K562 (cell line): ENCODE measurements around the gene RFNG. TPM values are rescaled to one million over a fixed set of nuclear protein-coding genes. Genes with fewer than 3 reads are reported as not detected.

Experiments
- C11orf30 ChIP-seq: fragments of 450-650 bp; IDR thresholded peaks from 2 replicates; pipeline ENCODE4 v1.6.1; 2016; ENCODE audit warnings: low read depth, mild to moderate bottlenecking
- CBFB ChIP-seq: sonication (generic); formaldehyde crosslinking; IDR thresholded peaks from 2 replicates; pipeline ENCODE4 v1.4.0; 2020; ENCODE audit warnings: mild to moderate bottlenecking, missing genetic modification reagents
- FOXK1 ChIP-seq: sonication (generic); formaldehyde crosslinking; IDR thresholded peaks from 2 replicates; pipeline ENCODE4 v1.8.0; 2022; ENCODE audit warnings: missing genetic modification reagents, mild to moderate bottlenecking, borderline replicate concordance
- KLF10 ChIP-seq: fragments of 250-450 bp; sonication (Bioruptor Pico); IDR thresholded peaks from 2 replicates; pipeline ENCODE4 v1.6.1; 2021; ENCODE audit warnings: matching md5 sums
- KLF16 ChIP-seq: IDR thresholded peaks from 2 replicates; pipeline ENCODE4 v1.6.1; 2016; ENCODE audit warnings: antibody characterized with exemption
- POLR2AphosphoS5 ChIP-seq: IDR thresholded peaks from 2 replicates; pipeline ENCODE4 v1.6.1; 2011; ENCODE audit warnings: mild to moderate bottlenecking, low read depth, low read length, moderate library complexity; ENCODE audit not compliant: control insufficient read depth, insufficient read depth
- PPARD ChIP-seq: fragments of 250-450 bp; sonication (Bioruptor Pico); IDR thresholded peaks from 2 replicates; pipeline ENCODE4 v1.8.0; 2022; ENCODE audit warnings: inconsistent platforms, mild to moderate bottlenecking, moderate library complexity
- PRDM10 ChIP-seq: fragments of 450-650 bp; IDR thresholded peaks from 2 replicates; pipeline ENCODE4 v1.6.1; 2018; ENCODE audit not compliant: partially characterized antibody
- PYGO2 ChIP-seq: fragments of 450-650 bp; IDR thresholded peaks from 2 replicates; pipeline ENCODE4 v1.6.1; 2016; ENCODE audit warnings: mild to moderate bottlenecking, missing genetic modification characterization, moderate library complexity, missing compliant biosample characterization
- SMAD3 ChIP-seq: fragments of 450-650 bp; formaldehyde crosslinking; conservative IDR thresholded peaks from 2 replicates; pipeline ENCODE4 v1.4.0; 2020; ENCODE audit warnings: mild to moderate bottlenecking
- ZNF146 ChIP-seq: IDR thresholded peaks from one replicate; pipeline ENCODE4 v1.6.1; 2018; ENCODE audit warnings: missing compliant biosample characterization; ENCODE audit not compliant: unreplicated experiment
- ZNF253 ChIP-seq: fragments of 250-450 bp; sonication (Bioruptor Pico); conservative IDR thresholded peaks from 2 replicates; pipeline ENCODE4 v1.6.1; 2021; ENCODE audit warnings: mild to moderate bottlenecking
- ZNF431 ChIP-seq: sonication (generic); formaldehyde crosslinking; IDR thresholded peaks from 2 replicates; pipeline ENCODE4 v1.8.0; 2022; ENCODE audit warnings: mild to moderate bottlenecking, missing genetic modification reagents
- polyA plus RNA-seq, 8 experiments: library from polyadenylated mRNA; depleted of rRNA in 4 of 8; stranded (reverse) in 5 of 8; unstranded in 3 of 8; fragments of >200 nt; fragmentation: Nextera tagmentation in 2 of 8; fragmentation: Illumina TruSeq in 1 of 8; extraction: Ambion mirVana in 2 of 8; extraction: Trizol in 1 of 8; gene quantifications; 2 replicates each; pipeline versions ENCODE4 v1.2.1 to v1.2.3, GENCODE V29; 2011 to 2014; ENCODE audit warnings: inconsistent platforms in 1 of 8, missing spikeins in 1 of 8
- total RNA-seq, 7 experiments: library from RNA; depleted of rRNA in 6 of 7; stranded (reverse); fragments of >200 nt in 6 of 7; fragmentation: Illumina TruSeq in 2 of 7; extraction: Trizol in 2 of 7; gene quantifications; 2 replicates each; pipeline versions ENCODE4 v1.2.1 to v1.2.3, GENCODE V29; 2011 to 2021; ENCODE audit warnings: low replicate concordance in 1 of 7
- TF ChIP-seq, protein P1 (sequence below): fragments of 250-450 bp; sonication (Bioruptor Pico); IDR thresholded peaks from 2 replicates; pipeline ENCODE4 v1.4.0; 2020
- TF ChIP-seq, protein P2 (sequence below), 2 experiments: fragments of 150-350 bp in 1 of 2; IDR thresholded peaks; 2 replicates each; pipeline ENCODE4 v1.6.1; 2012 to 2016; ENCODE audit warnings: low read depth in 2 of 2, low read length in 2 of 2, mild to moderate bottlenecking in 1 of 2, moderate library complexity in 1 of 2

RFNG gene
- total and polyA plus RNA-seq, 9 of the 15 experiments (the other 6 are each of a cell fraction or from before 2014, with no cell fraction given) = 0.32 to 32.8 (median 9.5) TPM

DNA sequence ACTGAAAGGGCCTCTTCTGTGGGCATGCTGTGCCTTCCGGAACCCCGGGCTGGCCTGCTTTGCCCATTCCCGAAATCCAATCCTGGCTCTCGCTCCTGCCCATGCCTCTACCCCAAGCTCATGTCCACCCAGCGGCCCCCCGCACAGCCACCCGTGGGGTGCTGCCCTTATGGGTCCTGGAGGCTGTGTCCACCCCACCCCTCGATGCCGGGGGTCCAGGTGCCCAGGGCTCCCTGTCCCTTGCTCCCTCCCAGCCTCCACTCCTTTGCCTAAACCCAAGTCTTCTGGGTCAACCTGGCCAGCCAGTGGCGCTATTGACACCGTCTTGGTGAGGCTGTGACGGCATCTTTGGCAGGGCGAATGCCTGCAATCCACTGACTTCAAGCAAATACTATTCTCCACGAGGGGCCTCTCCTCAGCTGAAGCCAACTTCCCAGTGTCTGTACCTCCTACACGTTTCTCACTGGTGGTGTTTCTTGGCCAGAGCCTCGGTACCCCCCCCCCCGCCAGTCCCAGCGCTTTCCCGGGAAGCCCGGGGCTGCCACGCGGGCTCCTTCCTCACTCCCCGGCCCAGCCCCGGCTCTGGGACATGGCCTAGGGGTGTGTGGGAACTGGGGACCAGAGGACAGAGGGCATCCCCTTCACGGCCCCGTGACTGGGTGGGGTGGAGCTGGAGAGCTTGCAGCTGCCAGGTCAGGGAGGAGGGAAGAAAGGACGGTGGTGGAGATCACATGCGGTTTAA, 26.2 kb upstream of the RFNG start (continued):
- TF ChIP-seq KLF16 (no peak), FOXK1 (CRISPR knock-in tag) (no peak), PPARD (CRISPR knock-in tag) (no peak), C11orf30 (no peak), ZNF253 (CRISPR knock-in tag) (no peak), KLF10 (CRISPR knock-in tag) (no peak), PYGO2 (tag) (no peak), CBFB (CRISPR knock-in tag) (no peak), ZNF431 (CRISPR knock-in tag) (no peak), PRDM10 (no peak), POLR2AphosphoS5 (0 out of 2 replicates have a peak, but pooled peaks have one; percentile 25), SMAD3 (CRISPR knock-in tag) (no peak), ZNF146 (CRISPR knock-in tag) (no peak)
- TF ChIP-seq, protein P1, sequence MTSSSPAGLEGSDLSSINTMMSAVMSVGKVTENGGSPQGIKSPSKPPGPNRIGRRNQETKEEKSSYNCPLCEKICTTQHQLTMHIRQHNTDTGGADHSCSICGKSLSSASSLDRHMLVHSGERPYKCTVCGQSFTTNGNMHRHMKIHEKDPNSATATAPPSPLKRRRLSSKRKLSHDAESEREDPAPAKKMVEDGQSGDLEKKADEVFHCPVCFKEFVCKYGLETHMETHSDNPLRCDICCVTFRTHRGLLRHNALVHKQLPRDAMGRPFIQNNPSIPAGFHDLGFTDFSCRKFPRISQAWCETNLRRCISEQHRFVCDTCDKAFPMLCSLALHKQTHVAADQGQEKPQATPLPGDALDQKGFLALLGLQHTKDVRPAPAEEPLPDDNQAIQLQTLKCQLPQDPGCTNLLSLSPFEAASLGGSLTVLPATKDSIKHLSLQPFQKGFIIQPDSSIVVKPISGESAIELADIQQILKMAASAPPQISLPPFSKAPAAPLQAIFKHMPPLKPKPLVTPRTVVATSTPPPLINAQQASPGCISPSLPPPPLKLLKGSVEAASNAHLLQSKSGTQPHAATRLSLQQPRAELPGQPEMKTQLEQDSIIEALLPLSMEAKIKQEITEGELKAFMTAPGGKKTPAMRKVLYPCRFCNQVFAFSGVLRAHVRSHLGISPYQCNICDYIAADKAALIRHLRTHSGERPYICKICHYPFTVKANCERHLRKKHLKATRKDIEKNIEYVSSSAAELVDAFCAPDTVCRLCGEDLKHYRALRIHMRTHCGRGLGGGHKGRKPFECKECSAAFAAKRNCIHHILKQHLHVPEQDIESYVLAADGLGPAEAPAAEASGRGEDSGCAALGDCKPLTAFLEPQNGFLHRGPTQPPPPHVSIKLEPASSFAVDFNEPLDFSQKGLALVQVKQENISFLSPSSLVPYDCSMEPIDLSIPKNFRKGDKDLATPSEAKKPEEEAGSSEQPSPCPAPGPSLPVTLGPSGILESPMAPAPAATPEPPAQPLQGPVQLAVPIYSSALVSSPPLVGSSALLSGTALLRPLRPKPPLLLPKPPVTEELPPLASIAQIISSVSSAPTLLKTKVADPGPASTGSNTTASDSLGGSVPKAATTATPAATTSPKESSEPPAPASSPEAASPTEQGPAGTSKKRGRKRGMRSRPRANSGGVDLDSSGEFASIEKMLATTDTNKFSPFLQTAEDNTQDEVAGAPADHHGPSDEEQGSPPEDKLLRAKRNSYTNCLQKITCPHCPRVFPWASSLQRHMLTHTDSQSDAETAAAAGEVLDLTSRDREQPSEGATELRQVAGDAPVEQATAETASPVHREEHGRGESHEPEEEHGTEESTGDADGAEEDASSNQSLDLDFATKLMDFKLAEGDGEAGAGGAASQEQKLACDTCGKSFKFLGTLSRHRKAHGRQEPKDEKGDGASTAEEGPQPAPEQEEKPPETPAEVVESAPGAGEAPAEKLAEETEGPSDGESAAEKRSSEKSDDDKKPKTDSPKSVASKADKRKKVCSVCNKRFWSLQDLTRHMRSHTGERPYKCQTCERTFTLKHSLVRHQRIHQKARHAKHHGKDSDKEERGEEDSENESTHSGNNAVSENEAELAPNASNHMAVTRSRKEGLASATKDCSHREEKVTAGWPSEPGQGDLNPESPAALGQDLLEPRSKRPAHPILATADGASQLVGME (CRISPR knock-in tag) = no peak
- TF ChIP-seq, protein P2, sequence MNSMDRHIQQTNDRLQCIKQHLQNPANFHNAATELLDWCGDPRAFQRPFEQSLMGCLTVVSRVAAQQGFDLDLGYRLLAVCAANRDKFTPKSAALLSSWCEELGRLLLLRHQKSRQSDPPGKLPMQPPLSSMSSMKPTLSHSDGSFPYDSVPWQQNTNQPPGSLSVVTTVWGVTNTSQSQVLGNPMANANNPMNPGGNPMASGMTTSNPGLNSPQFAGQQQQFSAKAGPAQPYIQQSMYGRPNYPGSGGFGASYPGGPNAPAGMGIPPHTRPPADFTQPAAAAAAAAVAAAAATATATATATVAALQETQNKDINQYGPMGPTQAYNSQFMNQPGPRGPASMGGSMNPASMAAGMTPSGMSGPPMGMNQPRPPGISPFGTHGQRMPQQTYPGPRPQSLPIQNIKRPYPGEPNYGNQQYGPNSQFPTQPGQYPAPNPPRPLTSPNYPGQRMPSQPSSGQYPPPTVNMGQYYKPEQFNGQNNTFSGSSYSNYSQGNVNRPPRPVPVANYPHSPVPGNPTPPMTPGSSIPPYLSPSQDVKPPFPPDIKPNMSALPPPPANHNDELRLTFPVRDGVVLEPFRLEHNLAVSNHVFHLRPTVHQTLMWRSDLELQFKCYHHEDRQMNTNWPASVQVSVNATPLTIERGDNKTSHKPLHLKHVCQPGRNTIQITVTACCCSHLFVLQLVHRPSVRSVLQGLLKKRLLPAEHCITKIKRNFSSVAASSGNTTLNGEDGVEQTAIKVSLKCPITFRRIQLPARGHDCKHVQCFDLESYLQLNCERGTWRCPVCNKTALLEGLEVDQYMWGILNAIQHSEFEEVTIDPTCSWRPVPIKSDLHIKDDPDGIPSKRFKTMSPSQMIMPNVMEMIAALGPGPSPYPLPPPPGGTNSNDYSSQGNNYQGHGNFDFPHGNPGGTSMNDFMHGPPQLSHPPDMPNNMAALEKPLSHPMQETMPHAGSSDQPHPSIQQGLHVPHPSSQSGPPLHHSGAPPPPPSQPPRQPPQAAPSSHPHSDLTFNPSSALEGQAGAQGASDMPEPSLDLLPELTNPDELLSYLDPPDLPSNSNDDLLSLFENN (IDR thresholded peaks at IDR 0.05; ENCODE audit: low read depth in 2 of 2, low read length in 2 of 2) = no peak; a peak in 1 of 4 replicates
